ENCODE measurements around the gene MYO9A.
"Not testable (repeated sequence)": the region's sequence is repeated elsewhere in the genome, so short reads cannot be mapped to it uniquely, and the experiment has no call there.

MYO9A gene

GRCh38 chr15:71943806-71944205 lies 174.1 kb downstream of the MYO9A start:
- no peak for DNase-seq

GRCh38 chr15:71939981-71940588 lies 177.9 kb downstream of the MYO9A start:
- DNase-seq, result no peak

GRCh38 chr15:71937650-71938311 lies 180.2 kb downstream of the MYO9A start:
- DNase-seq, result no peak

- DNase-seq, result no peak
These were observed 183.5 kb downstream of the MYO9A start for GRCh38 chr15:71934446-71934845.

GRCh38 chr15:71932689-71933088 lies 185.3 kb downstream of the MYO9A start:
- DNase-seq, result no peak

GRCh38 chr15:71931261-71931660 lies 186.7 kb downstream of the MYO9A start:
- DNase-seq, result no peak

- no peak for DNase-seq
These were observed 192.8 kb downstream of the MYO9A start for GRCh38 chr15:71925145-71925544.

GRCh38 chr15:71921191-71921590 lies 196.8 kb downstream of the MYO9A start:
- DNase-seq, result no peak

- no peak for DNase-seq
These were observed 197.4 kb downstream of the MYO9A start for GRCh38 chr15:71920573-71920972.

GRCh38 chr15:71916834-71917233 lies 201.1 kb downstream of the MYO9A start:
- DNase-seq, result no peak

- no peak for DNase-seq
These were observed 203.9 kb downstream of the MYO9A start for GRCh38 chr15:71914092-71914491.

GRCh38 chr15:71899674-71900073 lies 218.3 kb downstream of the MYO9A start:
- DNase-seq, result peak in 2 of 14 donors; percentile 2 to 4

- DNase-seq, result no peak
These were observed 224.3 kb downstream of the MYO9A start for GRCh38 chr15:71893691-71894090.

- no peak for DNase-seq
These were observed 225.6 kb downstream of the MYO9A start for GRCh38 chr15:71892335-71892734.

GRCh38 chr15:71891026-71891425 lies 226.9 kb downstream of the MYO9A start:
- no peak for DNase-seq

GRCh38 chr15:71889947-71890346 lies 228.0 kb downstream of the MYO9A start:
- DNase-seq, result no peak

- DNase-seq, result no peak
These were observed 228.6 kb downstream of the MYO9A start for GRCh38 chr15:71889385-71889784.

- DNase-seq, result no peak
These were observed 229.2 kb downstream of the MYO9A start for GRCh38 chr15:71888797-71889196.

- no peak for DNase-seq
These were observed 232.6 kb downstream of the MYO9A start for GRCh38 chr15:71885390-71885789.

GRCh38 chr15:71883447-71883846 lies 234.5 kb downstream of the MYO9A start:
- no peak for DNase-seq

- no peak for DNase-seq
These were observed 237.7 kb downstream of the MYO9A start for GRCh38 chr15:71880276-71880675.

- DNase-seq, result no peak
These were observed 243.7 kb downstream of the MYO9A start for GRCh38 chr15:71874245-71874644.

- not testable (repeated sequence) for DNase-seq
These were observed 259.7 kb downstream of the MYO9A start for GRCh38 chr15:71858232-71858631.

- DNase-seq, result no peak
These were observed 264.4 kb downstream of the MYO9A start for GRCh38 chr15:71853543-71853942.

GRCh38 chr15:71844916-71845315 lies 273.0 kb downstream of the MYO9A start:
- DNase-seq, result no peak

All from C1 segment of cervical spinal cord (tissue), 14 donors.